GM18951 (cell line): ENCODE measurements around the gene AGPS.
"Not testable (repeated sequence)": the region's sequence is repeated elsewhere in the genome, so short reads cannot be mapped to it uniquely, and the experiment has no call there.

Experiments used
- POLR2A ChIP-seq: IDR thresholded peaks from 4 replicates; pipeline ENCODE4 v1.6.1; 2011; ENCODE audit warnings: mild to moderate bottlenecking; ENCODE audit not compliant: insufficient read length, insufficient read depth; ENCODE audit errors: extremely low read depth
- in situ Hi-C: fragments of 300-500 bp; cut with MboI; formaldehyde crosslinking; loops from one replicate; pipeline ENCODE4 v1.12.0; 2022; ENCODE audit warnings: low sequenced_read_pairs, mixed read lengths, inconsistent platforms; ENCODE audit not compliant: unreplicated experiment

The AGPS gene

DNA sequence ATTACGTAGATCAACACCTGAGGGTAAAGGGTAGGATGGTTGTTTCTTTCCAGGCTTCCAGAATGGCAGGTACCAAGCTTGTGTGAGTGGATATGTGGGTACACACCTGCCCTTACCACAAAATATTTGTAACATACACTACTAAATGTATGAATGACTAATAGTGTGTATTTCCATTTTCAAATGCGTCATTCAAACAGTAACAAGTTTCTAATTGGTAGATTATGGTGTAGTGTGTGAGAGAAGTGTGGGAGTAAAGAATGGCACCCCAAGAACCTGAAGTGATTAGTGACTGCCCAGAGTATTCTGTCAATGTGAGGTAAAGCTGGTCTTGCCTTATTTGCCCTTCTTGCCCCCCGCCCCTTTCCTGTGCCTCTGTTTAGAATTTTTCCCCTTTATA lies 21.1 kb downstream of the AGPS start:
- in situ Hi-C loops = loop anchor here (10.0 kb wide), 2 partner anchors 69 to 249 kb away; no protein-coding TSS in a partner anchor
- no peak for TF ChIP-seq POLR2A

GRCh38 chr2:177419274-177419673 lies 26.7 kb downstream of the AGPS start:
- no peak for TF ChIP-seq POLR2A
- in situ Hi-C loops = loop anchor here (10.0 kb wide), 2 partner anchors 74 to 254 kb away; no protein-coding TSS in a partner anchor

- in situ Hi-C loops = no loop called here
- no peak for TF ChIP-seq POLR2A
These were observed 29.7 kb downstream of the AGPS start for GRCh38 chr2:177422271-177422670.

DNA sequence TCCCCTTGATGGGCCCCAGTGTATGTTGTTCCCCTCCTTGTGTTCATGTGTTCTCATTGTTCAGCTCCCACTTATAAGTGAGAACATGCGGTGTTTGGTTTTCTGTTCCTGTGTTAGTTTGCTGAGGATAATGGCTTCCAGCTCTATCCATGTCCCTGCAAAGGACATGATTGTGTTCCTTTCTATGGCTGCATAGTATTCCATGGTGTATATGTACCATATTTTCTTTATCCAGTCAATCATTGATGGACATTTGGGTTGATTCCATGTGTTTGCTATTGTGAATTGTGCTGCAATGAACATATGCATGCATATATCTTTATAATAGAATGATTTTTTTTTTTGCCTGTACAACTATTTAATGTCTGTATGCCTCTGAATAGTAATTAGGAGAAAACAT lies 31.5 kb downstream of the AGPS start:
- in situ Hi-C loops = not testable (repeated sequence)

- in situ Hi-C loops = not testable (repeated sequence)
These were observed 32.0 kb downstream of the AGPS start for GRCh38 chr2:177424620-177425019.

DNA sequence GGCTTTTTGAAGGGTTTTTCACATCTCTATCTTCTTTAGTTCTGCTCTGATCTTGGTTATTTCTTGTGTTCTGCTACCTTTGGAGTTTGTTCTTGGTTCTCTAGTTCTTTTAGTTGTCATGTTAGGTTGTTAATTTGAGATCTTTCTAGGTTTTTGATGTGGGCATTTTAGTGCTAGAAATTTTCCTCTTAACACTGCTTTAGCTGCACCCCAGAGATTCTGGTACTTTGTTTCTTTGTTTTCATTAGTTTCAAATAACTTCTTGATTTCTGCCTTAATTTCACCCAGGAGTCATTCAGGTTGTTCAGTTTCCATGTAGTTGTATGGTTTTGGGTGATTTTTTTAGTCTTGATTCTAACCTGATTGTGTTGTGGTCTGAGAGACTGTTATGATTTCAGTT lies 34.7 kb downstream of the AGPS start:
- in situ Hi-C loops = no loop called here

GRCh38 chr2:177427936-177428335 lies 35.4 kb downstream of the AGPS start:
- in situ Hi-C loops = not testable (repeated sequence)

More for the DNA sequence above, 34.7 kb downstream of the AGPS start:
- no peak for TF ChIP-seq POLR2A

DNA sequence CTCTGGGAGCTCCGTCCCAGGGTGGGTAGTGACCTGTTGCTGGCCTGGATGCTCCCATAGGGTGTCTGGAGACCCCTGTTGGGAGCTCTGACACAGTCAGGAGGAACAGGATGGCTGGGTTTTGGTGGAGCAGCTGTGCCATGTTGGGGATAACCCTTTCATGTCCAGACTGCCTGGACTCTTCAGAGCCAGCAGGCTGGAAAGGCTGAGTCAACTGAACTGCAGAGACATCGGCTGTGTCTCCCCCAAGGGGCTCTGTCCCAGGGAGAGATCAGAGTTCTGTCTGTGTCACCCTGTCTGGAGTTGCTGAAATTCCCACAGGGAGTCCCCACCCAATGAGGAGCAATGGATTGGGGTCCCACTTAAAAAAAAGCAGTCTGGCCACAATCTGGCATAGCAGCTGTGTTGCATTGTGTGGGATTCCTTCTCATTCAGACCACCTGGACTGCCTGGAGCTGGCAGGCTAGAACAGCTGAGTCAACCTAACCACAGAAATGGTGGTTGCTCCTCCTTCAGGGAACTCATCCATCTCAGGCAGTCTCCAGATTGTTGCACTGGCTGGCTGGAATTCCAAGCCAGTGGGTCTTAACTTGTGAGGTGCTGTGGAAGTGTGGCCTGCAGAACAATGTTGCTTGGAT lies 37.2 kb downstream of the AGPS start:
- TF ChIP-seq POLR2A = no peak

DNA sequence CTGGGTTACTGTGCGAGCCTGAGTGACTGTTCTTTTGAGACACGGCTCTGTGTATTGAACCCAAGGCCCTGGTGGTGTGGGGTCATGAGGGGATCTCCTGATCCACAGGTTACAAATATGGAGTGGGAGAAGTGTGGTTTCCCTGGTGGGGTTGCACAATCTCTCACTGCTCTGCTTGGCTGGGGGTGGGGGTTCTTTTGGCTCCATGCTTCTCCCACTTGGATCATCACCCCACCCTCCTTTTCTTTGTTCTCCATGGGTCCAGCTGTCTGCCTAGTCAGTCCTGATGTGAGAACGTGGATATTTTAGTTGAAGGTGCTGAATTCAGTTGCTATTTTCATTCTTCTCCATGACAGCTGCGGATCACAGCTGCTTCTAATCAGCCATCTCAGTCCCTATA lies 37.8 kb downstream of the AGPS start:
- in situ Hi-C loops = no loop called here
- no peak for TF ChIP-seq POLR2A

More for the DNA sequence above, 37.2 kb downstream of the AGPS start:
- in situ Hi-C loops = no loop called here

- in situ Hi-C loops = not testable (repeated sequence)
These were observed 38.6 kb downstream of the AGPS start for GRCh38 chr2:177431111-177431725.

DNA sequence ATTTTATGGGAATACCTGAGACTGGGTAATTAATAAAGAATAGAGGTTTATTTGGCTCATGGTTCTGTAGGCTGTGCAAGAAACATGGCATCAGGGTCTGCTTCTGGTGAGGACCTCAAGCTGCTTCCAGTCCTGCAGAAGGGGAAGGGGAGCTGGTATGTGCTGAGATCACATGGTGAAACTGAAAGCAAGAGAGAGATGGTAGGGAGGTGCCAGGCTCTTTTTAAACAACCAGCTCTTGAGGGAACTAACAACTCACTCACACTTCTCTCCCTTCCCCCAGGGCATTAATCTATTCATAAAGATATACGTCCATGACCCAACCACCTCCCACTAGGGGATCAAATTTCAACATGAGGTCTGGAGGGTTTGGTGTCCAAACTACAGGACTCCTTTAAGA lies 40.1 kb downstream of the AGPS start:
- no peak for TF ChIP-seq POLR2A
- in situ Hi-C loops = no loop called here

- in situ Hi-C loops = no loop called here
These were observed 40.8 kb downstream of the AGPS start for GRCh38 chr2:177433402-177433801.

GRCh38 chr2:177434475-177434874 lies 41.9 kb downstream of the AGPS start:
- in situ Hi-C loops = no loop called here
- TF ChIP-seq POLR2A = no peak

More at GRCh38 chr2:177433402-177433801, 40.8 kb downstream of the AGPS start:
- TF ChIP-seq POLR2A = no peak

- in situ Hi-C loops = no loop called here
- no peak for TF ChIP-seq POLR2A
These were observed 52.6 kb downstream of the AGPS start for GRCh38 chr2:177445200-177445599.

- TF ChIP-seq POLR2A = no peak
- in situ Hi-C loops = no loop called here
These were observed 55.5 kb downstream of the AGPS start for GRCh38 chr2:177448031-177448430.
